Neural progenitor cell (in vitro differentiated cells): Measurements from ENCODE around the gene TPD52L3.

ENCODE experiments used
- EZH2 ChIP-seq: fragments of 200-600 bp; sonication (generic); IDR thresholded peaks from 2 replicates; pipeline ENCODE4 v1.6.1; 2017; ENCODE audit warnings: antibody characterized with exemption, mild to moderate bottlenecking, moderate library complexity
- TF ChIP-seq, protein P1 (sequence below): fragments of 200-600 bp; sonication (generic); IDR thresholded peaks from 2 replicates; pipeline ENCODE4 v1.5.1; 2017; ENCODE audit warnings: antibody characterized with exemption, mild to moderate bottlenecking

DNA sequence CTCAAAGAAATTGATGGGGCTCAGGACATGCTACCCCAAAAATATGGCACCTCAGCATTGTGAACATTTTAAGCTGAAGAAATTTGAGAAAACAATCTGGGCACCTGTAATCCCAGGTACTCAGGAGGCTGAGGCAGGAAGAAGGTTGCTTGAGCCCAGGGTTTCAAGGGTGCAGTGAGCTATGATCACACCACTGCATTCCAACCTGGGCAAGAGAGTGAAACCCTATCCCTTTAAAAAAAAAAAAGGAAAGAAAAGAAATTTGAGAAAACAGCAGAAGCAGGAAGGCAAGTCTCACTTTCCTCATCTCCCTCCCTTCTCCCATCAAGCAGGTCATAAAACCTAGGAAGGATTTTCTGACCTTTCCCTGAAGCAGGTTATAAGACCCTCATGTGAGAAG, 23.6 kb downstream of the TPD52L3 start:
- TF ChIP-seq EZH2: no peak
- TF ChIP-seq, protein P1, sequence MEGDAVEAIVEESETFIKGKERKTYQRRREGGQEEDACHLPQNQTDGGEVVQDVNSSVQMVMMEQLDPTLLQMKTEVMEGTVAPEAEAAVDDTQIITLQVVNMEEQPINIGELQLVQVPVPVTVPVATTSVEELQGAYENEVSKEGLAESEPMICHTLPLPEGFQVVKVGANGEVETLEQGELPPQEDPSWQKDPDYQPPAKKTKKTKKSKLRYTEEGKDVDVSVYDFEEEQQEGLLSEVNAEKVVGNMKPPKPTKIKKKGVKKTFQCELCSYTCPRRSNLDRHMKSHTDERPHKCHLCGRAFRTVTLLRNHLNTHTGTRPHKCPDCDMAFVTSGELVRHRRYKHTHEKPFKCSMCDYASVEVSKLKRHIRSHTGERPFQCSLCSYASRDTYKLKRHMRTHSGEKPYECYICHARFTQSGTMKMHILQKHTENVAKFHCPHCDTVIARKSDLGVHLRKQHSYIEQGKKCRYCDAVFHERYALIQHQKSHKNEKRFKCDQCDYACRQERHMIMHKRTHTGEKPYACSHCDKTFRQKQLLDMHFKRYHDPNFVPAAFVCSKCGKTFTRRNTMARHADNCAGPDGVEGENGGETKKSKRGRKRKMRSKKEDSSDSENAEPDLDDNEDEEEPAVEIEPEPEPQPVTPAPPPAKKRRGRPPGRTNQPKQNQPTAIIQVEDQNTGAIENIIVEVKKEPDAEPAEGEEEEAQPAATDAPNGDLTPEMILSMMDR: no peak
